DOHH2 (cell line): Measurements from ENCODE around the gene OSM.

Source experiments
- H3F3A ChIP-seq: fragments of 200-600 bp; sonication (generic), shearing (Covaris generic); 2 replicates; pipeline ENCODE4 v1.6.0; 2016; ENCODE audit warnings: antibody characterized with exemption, mild to moderate bottlenecking; ENCODE audit not compliant: control insufficient read depth, insufficient read depth
- H3K27ac ChIP-seq: fragments of 200-600 bp; sonication (generic); 2 replicates; pipeline ENCODE4 v1.5.1; 2014; ENCODE audit warnings: low read depth, mild to moderate bottlenecking, low read length, moderate library complexity
- H3K27me3 ChIP-seq: fragments of 200-600 bp; sonication (generic); 2 replicates; pipeline ENCODE4 v1.6.1; 2014; ENCODE audit warnings: mild to moderate bottlenecking, low read length, mixed read lengths; ENCODE audit not compliant: control insufficient read depth
- H3K36me3 ChIP-seq: fragments of 200-600 bp; sonication (generic); 2 replicates; pipeline ENCODE4 v1.6.1; 2014; ENCODE audit warnings: mild to moderate bottlenecking, low read length, moderate library complexity, mixed read lengths; ENCODE audit not compliant: control insufficient read depth
- H3K4me1 ChIP-seq: fragments of 200-600 bp; sonication (generic); 2 replicates; pipeline ENCODE4 v1.6.1; 2014; ENCODE audit warnings: mild to moderate bottlenecking, low read length, mixed read lengths; ENCODE audit not compliant: control insufficient read depth
- H3K4me2 ChIP-seq: fragments of 200-600 bp; sonication (generic); 2 replicates; pipeline ENCODE4 v1.6.0; 2014; ENCODE audit warnings: mild to moderate bottlenecking, low read length, moderate library complexity
- H3K4me3 ChIP-seq: fragments of 200-600 bp; sonication (generic); 2 replicates; pipeline ENCODE4 v1.5.1; 2014; ENCODE audit warnings: mild to moderate bottlenecking, low read length, mixed read lengths
- H3K79me2 ChIP-seq: fragments of 200-600 bp; sonication (generic); 2 replicates; pipeline ENCODE4 v1.6.1; 2014; ENCODE audit warnings: mild to moderate bottlenecking, low read length, mixed read lengths; ENCODE audit not compliant: control insufficient read depth
- H3K9me2 ChIP-seq: fragments of 200-600 bp; sonication (generic); replicated peaks from 2 replicates; pipeline ENCODE4 v1.6.1; 2014; ENCODE audit warnings: mild to moderate bottlenecking, low read length, mixed read lengths; ENCODE audit not compliant: control insufficient read depth
- H3K9me3 ChIP-seq: fragments of 200-600 bp; sonication (generic); 2 replicates; pipeline ENCODE4 v1.6.1; 2014; ENCODE audit warnings: antibody characterized with exemption, low read length, mixed read lengths; ENCODE audit not compliant: control insufficient read depth, insufficient read depth
- H4K20me1 ChIP-seq: fragments of 200-600 bp; sonication (generic); 2 replicates; pipeline ENCODE4 v1.6.0; 2014; ENCODE audit warnings: low read depth, mild to moderate bottlenecking, antibody characterized with exemption, low read length, moderate library complexity; ENCODE audit not compliant: control insufficient read depth, insufficient read depth
- EZH2phosphoT487 ChIP-seq: fragments of 200-600 bp; sonication (generic); IDR thresholded peaks from 2 replicates; pipeline ENCODE4 v1.6.1; 2017; ENCODE audit warnings: borderline replicate concordance, mild to moderate bottlenecking, antibody characterized with exemption, low read length, moderate library complexity, mixed read lengths
- TF ChIP-seq, protein P1 (sequence below): fragments of 200-600 bp; sonication (generic); IDR thresholded peaks from one replicate; pipeline ENCODE4 v1.5.1; 2014; ENCODE audit warnings: antibody characterized with exemption, mild to moderate bottlenecking, low read depth, low read length; ENCODE audit not compliant: poor library complexity, severe bottlenecking

OSM gene

DNA sequence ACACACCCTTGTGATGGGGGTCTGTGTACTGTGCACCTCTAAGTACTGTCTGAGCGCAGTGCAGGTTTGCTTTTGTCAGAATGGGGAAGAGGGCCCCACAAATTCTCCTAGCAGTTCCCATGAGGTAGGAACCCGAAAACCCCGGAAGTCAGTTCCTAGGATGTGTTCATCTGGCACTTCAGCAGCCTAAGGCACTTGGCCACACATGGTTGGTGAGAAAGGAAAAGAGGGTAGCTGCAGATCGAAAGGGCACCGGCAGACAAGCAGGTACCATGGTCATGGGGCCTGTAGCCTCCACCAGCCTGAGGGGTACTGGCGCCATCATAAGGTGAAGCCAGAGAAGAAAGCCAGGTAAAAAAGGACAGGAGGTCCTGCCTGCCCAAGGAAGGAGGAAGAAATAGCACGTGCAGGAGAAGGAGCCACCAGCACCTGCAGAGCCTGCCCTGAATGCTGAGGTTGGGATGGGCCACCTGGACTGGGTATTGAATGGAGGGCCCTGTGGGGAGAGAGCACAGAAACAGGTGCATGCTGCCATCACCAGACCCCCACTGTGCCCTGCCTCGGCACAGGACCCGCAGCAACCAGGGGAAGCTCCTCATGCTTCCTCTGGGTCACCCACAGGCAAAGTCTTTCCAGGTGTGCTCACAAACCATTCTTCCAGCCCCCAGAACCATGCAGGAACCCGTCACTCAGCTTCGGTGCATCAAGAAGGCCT is 30.8 kb upstream of the OSM start:
- Histone ChIP-seq H3K79me2 (no peaks in the 10 kb centered on the region), H3K27me3 (no peaks in the 10 kb centered on the region), H3K4me2 (no peak overlapping the region), H3K4me3 (no peak overlapping the region), H3K9me2 (no peaks in the 10 kb centered on the region), H3F3A (no peaks in the 10 kb centered on the region), H3K27ac (no peak overlapping the region), H4K20me1 (no peaks in the 10 kb centered on the region), H3K9me3 (no peaks in the 10 kb centered on the region), H3K36me3 (peaks cover 6% of the 10 kb centered on the region), H3K4me1 (peaks cover 13% of the 10 kb centered on the region)
- TF ChIP-seq, protein P1, sequence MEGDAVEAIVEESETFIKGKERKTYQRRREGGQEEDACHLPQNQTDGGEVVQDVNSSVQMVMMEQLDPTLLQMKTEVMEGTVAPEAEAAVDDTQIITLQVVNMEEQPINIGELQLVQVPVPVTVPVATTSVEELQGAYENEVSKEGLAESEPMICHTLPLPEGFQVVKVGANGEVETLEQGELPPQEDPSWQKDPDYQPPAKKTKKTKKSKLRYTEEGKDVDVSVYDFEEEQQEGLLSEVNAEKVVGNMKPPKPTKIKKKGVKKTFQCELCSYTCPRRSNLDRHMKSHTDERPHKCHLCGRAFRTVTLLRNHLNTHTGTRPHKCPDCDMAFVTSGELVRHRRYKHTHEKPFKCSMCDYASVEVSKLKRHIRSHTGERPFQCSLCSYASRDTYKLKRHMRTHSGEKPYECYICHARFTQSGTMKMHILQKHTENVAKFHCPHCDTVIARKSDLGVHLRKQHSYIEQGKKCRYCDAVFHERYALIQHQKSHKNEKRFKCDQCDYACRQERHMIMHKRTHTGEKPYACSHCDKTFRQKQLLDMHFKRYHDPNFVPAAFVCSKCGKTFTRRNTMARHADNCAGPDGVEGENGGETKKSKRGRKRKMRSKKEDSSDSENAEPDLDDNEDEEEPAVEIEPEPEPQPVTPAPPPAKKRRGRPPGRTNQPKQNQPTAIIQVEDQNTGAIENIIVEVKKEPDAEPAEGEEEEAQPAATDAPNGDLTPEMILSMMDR, result no peak
- no peak for TF ChIP-seq EZH2phosphoT487

DNA sequence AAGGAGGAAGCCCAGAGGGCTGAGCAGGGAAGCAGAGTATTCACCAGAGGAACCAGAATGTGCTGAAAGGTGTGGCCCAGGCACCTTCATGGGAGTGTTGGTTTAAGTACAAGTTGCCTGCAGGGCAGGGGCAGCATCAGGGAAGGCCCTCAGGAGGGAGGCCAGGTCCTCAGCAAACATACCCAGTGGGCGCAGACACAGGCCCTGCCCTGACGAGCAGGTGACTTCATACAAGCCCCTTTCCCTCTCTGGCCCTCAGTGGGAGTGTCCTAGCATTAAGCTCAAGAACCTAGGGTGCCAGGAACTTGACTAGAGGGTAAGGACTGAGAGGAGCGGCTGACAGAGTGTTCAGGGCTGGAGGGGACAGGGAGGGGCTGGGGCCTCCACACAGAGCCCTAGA is 30.2 kb upstream of the OSM start:
- H3K9me2 ChIP-seq, result no peaks in the 10 kb centered on the region
- no peaks in the 10 kb centered on the region for H3K9me3 ChIP-seq
- H3K4me3 ChIP-seq, result no peak overlapping the region
- H3K79me2 ChIP-seq, result no peaks in the 10 kb centered on the region
- no peak for TF ChIP-seq EZH2phosphoT487
- TF ChIP-seq, protein P1, result no peak
- H4K20me1 ChIP-seq, result no peaks in the 10 kb centered on the region
- no peak overlapping the region for H3K27ac ChIP-seq
- peaks cover 3% of the 10 kb centered on the region; the same call in 1 of the 2 replicates for H3K36me3 ChIP-seq
- peaks cover 7% of the 10 kb centered on the region for H3K4me1 ChIP-seq
- H3F3A ChIP-seq, result no peaks in the 10 kb centered on the region
- H3K27me3 ChIP-seq, result no peaks in the 10 kb centered on the region
- H3K4me2 ChIP-seq, result no peak overlapping the region

DNA sequence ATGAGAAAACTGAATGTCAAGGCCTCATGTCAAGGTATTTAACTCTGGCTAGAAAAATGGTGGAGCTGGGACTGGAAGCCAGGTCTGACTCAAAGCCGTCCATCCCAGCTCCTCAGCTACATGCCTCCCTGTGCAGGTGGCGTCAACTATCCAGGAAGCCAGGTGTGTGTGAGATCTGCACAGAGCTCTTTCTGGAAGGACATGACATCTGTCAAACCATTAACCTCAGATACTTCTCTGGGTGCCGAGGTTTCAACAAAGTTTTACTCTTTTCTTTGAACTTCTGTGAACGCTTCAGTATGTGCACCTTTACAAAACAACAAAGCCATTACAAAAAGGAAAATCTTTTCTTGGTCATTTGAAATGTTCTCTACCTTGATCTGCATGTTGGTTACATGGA is 29.7 kb upstream of the OSM start:
- no peaks in the 10 kb centered on the region for H3K27me3 ChIP-seq
- H3K9me2 ChIP-seq, result no peaks in the 10 kb centered on the region
- TF ChIP-seq EZH2phosphoT487, result no peak
- TF ChIP-seq, protein P1, result no peak
- no peaks in the 10 kb centered on the region; the same call in 1 of the 2 replicates for H3K36me3 ChIP-seq
- peaks cover 5% of the 10 kb centered on the region for H3K4me1 ChIP-seq
- no peaks in the 10 kb centered on the region for H3K9me3 ChIP-seq
- no peak overlapping the region for H3K27ac ChIP-seq
- H3K79me2 ChIP-seq, result no peaks in the 10 kb centered on the region
- no peaks in the 10 kb centered on the region for H3F3A ChIP-seq
- H3K4me3 ChIP-seq, result no peak overlapping the region
- H3K4me2 ChIP-seq, result no peak overlapping the region
- H4K20me1 ChIP-seq, result no peaks in the 10 kb centered on the region
